WTC11 (cell line): ENCODE measurements around the gene MRPL24. TPM values are rescaled to one million over a fixed set of nuclear protein-coding genes. Genes with fewer than 3 reads are reported as not detected.
A peak's percentile ranks its signal among the peaks of the same experiment; 100 is the strongest.

Experiments
- ATF1 ChIP-seq: sonication (generic); formaldehyde crosslinking; IDR thresholded peaks from 2 replicates; pipeline ENCODE4 v1.8.1; 2023; ENCODE audit warnings: mild to moderate bottlenecking, moderate library complexity, missing genetic modification reagents
- GABPB1 ChIP-seq: sonication (generic); formaldehyde crosslinking; IDR thresholded peaks from 2 replicates; pipeline ENCODE4 v1.8.1; 2023; ENCODE audit warnings: mild to moderate bottlenecking, missing genetic modification reagents
- MYBL2 ChIP-seq: sonication (generic); formaldehyde crosslinking; IDR thresholded peaks from 2 replicates; pipeline ENCODE4 v1.8.1; 2023; ENCODE audit warnings: mild to moderate bottlenecking, moderate library complexity, missing genetic modification reagents
- NFYB ChIP-seq: sonication (generic); formaldehyde crosslinking; conservative IDR thresholded peaks from 2 replicates; pipeline ENCODE4 v1.8.0; 2022; ENCODE audit warnings: low read depth, missing genetic modification reagents
- NR1H2 ChIP-seq: sonication (generic); formaldehyde crosslinking; IDR thresholded peaks from 2 replicates; pipeline ENCODE4 v1.9.0; 2021; ENCODE audit warnings: mild to moderate bottlenecking, moderate library complexity, missing genetic modification reagents
- TCF7 ChIP-seq: sonication (generic); formaldehyde crosslinking; IDR thresholded peaks from 2 replicates; pipeline ENCODE4 v1.8.0; 2022; ENCODE audit warnings: mild to moderate bottlenecking, low read depth, missing genetic modification reagents, moderate library complexity
- TEAD1 ChIP-seq: sonication (generic); formaldehyde crosslinking; IDR thresholded peaks from 2 replicates; pipeline ENCODE4 v1.8.0; 2022; ENCODE audit warnings: mild to moderate bottlenecking, missing genetic modification reagents
- TP53 ChIP-seq: sonication (generic); formaldehyde crosslinking; IDR thresholded peaks from 2 replicates; pipeline ENCODE4 v1.8.1; 2023; ENCODE audit warnings: mild to moderate bottlenecking, missing genetic modification reagents
- ZNF219 ChIP-seq: sonication (generic); formaldehyde crosslinking; IDR thresholded peaks from 2 replicates; pipeline ENCODE4 v1.8.0; 2023; ENCODE audit warnings: missing genetic modification reagents, mild to moderate bottlenecking, borderline replicate concordance
- total RNA-seq: library from RNA; stranded (reverse); gene quantifications from 3 replicates; pipeline ENCODE4 v1.2.3, GENCODE V29; 2021
- TF ChIP-seq, protein P1 (sequence below): sonication (generic); formaldehyde crosslinking; IDR thresholded peaks from 2 replicates; pipeline ENCODE4 v1.8.0; 2023; ENCODE audit warnings: missing genetic modification reagents, mild to moderate bottlenecking, borderline replicate concordance
- TF ChIP-seq, protein P2 (sequence below): sonication (generic); formaldehyde crosslinking; IDR thresholded peaks from 2 replicates; pipeline ENCODE4 v1.8.1; 2023; ENCODE audit warnings: mild to moderate bottlenecking, moderate library complexity, missing genetic modification reagents
- TF ChIP-seq, protein P3 (sequence below): sonication (generic); formaldehyde crosslinking; IDR thresholded peaks from 2 replicates; pipeline ENCODE4 v1.8.0; 2022; ENCODE audit warnings: mild to moderate bottlenecking, missing genetic modification reagents
- TF ChIP-seq, protein P4 (sequence below): sonication (generic); formaldehyde crosslinking; IDR thresholded peaks from 2 replicates; pipeline ENCODE4 v1.8.1; 2023; ENCODE audit warnings: mild to moderate bottlenecking, missing genetic modification reagents, moderate library complexity
- TF ChIP-seq, protein P5 (sequence below): sonication (generic); formaldehyde crosslinking; IDR thresholded peaks from 2 replicates; pipeline ENCODE4 v1.8.0; 2022; ENCODE audit warnings: missing genetic modification reagents
- TF ChIP-seq, protein P6 (sequence below): sonication (generic); formaldehyde crosslinking; IDR thresholded peaks from 2 replicates; pipeline ENCODE4 v1.8.1; 2023; ENCODE audit warnings: mild to moderate bottlenecking, missing genetic modification reagents, borderline replicate concordance
- TF ChIP-seq, protein P7 (sequence below): sonication (generic); formaldehyde crosslinking; IDR thresholded peaks from 2 replicates; pipeline ENCODE4 v1.8.0; 2022; ENCODE audit warnings: mild to moderate bottlenecking, missing genetic modification reagents
- TF ChIP-seq, protein P8 (sequence below): fragments of 250-450 bp; sonication (Bioruptor Pico); IDR thresholded peaks from 2 replicates; pipeline ENCODE4 v1.9.0; 2021; ENCODE audit warnings: mild to moderate bottlenecking

MRPL24 gene
- total RNA-seq, 1 experiment from 2014 or later, result 35.2 TPM

DNA sequence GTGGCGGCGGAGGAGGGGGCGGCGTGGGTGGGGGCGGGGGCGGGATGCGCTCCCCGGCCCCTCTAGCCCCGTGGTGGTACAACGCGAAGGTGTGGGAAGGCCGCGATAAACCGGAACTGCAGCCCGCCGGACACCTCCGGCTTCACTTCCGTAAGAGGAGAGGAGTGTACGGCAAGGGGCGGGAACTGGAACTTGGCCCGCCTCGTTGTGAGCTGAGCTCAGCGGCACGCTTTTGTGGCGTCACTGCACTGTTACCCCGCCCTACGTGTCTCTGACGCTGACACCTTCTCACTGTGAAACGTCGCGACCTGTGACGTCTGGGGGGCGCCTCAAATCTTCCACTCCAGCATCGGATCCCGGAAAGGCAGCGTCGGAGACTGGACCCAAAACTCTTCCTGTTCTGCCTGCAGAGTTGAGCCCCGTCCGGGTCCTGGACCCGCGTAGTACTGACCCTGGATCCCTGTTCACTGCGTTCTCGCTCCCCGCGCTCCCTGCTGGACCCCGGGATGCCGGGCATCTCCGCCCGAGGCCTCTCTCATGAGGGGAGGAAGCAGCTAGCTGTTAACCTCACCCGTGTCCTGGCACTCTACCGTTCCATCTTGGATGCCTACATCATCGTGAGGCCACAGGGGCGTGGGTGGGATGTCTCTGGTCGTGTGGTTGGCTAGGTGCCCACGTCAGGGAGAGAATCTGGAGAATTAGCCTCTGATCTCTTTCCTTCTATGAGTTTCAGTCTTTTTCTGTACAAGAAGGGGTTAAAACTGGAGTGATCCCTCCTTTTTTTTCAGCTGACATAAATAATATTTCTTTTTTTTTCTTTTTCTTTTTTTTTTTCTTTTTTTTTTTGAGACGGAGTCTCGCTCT lies 12.1 kb downstream of the MRPL24 start, which contains the start of gene ISG20L2 (continued):
- TF ChIP-seq MYBL2 (CRISPR knock-in tag), result no peak
- TF ChIP-seq TP53 (CRISPR knock-in tag), result no peak
- TF ChIP-seq, protein P1, sequence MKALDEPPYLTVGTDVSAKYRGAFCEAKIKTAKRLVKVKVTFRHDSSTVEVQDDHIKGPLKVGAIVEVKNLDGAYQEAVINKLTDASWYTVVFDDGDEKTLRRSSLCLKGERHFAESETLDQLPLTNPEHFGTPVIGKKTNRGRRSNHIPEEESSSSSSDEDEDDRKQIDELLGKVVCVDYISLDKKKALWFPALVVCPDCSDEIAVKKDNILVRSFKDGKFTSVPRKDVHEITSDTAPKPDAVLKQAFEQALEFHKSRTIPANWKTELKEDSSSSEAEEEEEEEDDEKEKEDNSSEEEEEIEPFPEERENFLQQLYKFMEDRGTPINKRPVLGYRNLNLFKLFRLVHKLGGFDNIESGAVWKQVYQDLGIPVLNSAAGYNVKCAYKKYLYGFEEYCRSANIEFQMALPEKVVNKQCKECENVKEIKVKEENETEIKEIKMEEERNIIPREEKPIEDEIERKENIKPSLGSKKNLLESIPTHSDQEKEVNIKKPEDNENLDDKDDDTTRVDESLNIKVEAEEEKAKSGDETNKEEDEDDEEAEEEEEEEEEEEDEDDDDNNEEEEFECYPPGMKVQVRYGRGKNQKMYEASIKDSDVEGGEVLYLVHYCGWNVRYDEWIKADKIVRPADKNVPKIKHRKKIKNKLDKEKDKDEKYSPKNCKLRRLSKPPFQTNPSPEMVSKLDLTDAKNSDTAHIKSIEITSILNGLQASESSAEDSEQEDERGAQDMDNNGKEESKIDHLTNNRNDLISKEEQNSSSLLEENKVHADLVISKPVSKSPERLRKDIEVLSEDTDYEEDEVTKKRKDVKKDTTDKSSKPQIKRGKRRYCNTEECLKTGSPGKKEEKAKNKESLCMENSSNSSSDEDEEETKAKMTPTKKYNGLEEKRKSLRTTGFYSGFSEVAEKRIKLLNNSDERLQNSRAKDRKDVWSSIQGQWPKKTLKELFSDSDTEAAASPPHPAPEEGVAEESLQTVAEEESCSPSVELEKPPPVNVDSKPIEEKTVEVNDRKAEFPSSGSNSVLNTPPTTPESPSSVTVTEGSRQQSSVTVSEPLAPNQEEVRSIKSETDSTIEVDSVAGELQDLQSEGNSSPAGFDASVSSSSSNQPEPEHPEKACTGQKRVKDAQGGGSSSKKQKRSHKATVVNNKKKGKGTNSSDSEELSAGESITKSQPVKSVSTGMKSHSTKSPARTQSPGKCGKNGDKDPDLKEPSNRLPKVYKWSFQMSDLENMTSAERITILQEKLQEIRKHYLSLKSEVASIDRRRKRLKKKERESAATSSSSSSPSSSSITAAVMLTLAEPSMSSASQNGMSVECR, result peak; percentile 2; the same call in 1 of the 2 replicates
- TF ChIP-seq NFYB, result 0 out of 2 replicates have a peak, but pooled peaks have one; percentile 21
- TF ChIP-seq, protein P2, sequence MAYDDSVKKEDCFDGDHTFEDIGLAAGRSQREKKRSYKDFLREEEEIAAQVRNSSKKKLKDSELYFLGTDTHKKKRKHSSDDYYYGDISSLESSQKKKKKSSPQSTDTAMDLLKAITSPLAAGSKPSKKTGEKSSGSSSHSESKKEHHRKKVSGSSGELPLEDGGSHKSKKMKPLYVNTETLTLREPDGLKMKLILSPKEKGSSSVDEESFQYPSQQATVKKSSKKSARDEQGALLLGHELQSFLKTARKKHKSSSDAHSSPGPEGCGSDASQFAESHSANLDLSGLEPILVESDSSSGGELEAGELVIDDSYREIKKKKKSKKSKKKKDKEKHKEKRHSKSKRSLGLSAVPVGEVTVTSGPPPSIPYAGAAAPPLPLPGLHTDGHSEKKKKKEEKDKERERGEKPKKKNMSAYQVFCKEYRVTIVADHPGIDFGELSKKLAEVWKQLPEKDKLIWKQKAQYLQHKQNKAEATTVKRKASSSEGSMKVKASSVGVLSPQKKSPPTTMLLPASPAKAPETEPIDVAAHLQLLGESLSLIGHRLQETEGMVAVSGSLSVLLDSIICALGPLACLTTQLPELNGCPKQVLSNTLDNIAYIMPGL (CRISPR knock-in tag), result no peak
- TF ChIP-seq, protein P3, sequence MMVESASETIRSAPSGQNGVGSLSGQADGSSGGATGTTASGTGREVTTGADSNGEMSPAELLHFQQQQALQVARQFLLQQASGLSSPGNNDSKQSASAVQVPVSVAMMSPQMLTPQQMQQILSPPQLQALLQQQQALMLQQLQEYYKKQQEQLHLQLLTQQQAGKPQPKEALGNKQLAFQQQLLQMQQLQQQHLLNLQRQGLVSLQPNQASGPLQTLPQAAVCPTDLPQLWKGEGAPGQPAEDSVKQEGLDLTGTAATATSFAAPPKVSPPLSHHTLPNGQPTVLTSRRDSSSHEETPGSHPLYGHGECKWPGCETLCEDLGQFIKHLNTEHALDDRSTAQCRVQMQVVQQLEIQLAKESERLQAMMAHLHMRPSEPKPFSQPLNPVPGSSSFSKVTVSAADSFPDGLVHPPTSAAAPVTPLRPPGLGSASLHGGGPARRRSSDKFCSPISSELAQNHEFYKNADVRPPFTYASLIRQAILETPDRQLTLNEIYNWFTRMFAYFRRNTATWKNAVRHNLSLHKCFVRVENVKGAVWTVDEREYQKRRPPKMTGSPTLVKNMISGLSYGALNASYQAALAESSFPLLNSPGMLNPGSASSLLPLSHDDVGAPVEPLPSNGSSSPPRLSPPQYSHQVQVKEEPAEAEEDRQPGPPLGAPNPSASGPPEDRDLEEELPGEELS (CRISPR knock-in tag), result no peak
- TF ChIP-seq, protein P4, sequence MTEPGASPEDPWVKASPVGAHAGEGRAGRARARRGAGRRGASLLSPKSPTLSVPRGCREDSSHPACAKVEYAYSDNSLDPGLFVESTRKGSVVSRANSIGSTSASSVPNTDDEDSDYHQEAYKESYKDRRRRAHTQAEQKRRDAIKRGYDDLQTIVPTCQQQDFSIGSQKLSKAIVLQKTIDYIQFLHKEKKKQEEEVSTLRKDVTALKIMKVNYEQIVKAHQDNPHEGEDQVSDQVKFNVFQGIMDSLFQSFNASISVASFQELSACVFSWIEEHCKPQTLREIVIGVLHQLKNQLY, result no peak
- TF ChIP-seq, protein P5, sequence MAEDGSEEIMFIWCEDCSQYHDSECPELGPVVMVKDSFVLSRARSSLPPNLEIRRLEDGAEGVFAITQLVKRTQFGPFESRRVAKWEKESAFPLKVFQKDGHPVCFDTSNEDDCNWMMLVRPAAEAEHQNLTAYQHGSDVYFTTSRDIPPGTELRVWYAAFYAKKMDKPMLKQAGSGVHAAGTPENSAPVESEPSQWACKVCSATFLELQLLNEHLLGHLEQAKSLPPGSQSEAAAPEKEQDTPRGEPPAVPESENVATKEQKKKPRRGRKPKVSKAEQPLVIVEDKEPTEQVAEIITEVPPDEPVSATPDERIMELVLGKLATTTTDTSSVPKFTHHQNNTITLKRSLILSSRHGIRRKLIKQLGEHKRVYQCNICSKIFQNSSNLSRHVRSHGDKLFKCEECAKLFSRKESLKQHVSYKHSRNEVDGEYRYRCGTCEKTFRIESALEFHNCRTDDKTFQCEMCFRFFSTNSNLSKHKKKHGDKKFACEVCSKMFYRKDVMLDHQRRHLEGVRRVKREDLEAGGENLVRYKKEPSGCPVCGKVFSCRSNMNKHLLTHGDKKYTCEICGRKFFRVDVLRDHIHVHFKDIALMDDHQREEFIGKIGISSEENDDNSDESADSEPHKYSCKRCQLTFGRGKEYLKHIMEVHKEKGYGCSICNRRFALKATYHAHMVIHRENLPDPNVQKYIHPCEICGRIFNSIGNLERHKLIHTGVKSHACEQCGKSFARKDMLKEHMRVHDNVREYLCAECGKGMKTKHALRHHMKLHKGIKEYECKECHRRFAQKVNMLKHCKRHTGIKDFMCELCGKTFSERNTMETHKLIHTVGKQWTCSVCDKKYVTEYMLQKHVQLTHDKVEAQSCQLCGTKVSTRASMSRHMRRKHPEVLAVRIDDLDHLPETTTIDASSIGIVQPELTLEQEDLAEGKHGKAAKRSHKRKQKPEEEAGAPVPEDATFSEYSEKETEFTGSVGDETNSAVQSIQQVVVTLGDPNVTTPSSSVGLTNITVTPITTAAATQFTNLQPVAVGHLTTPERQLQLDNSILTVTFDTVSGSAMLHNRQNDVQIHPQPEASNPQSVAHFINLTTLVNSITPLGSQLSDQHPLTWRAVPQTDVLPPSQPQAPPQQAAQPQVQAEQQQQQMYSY (CRISPR knock-in tag), result no peak
- TF ChIP-seq ZNF219, result no peak
- TF ChIP-seq NR1H2, result no peak
- TF ChIP-seq, protein P6, sequence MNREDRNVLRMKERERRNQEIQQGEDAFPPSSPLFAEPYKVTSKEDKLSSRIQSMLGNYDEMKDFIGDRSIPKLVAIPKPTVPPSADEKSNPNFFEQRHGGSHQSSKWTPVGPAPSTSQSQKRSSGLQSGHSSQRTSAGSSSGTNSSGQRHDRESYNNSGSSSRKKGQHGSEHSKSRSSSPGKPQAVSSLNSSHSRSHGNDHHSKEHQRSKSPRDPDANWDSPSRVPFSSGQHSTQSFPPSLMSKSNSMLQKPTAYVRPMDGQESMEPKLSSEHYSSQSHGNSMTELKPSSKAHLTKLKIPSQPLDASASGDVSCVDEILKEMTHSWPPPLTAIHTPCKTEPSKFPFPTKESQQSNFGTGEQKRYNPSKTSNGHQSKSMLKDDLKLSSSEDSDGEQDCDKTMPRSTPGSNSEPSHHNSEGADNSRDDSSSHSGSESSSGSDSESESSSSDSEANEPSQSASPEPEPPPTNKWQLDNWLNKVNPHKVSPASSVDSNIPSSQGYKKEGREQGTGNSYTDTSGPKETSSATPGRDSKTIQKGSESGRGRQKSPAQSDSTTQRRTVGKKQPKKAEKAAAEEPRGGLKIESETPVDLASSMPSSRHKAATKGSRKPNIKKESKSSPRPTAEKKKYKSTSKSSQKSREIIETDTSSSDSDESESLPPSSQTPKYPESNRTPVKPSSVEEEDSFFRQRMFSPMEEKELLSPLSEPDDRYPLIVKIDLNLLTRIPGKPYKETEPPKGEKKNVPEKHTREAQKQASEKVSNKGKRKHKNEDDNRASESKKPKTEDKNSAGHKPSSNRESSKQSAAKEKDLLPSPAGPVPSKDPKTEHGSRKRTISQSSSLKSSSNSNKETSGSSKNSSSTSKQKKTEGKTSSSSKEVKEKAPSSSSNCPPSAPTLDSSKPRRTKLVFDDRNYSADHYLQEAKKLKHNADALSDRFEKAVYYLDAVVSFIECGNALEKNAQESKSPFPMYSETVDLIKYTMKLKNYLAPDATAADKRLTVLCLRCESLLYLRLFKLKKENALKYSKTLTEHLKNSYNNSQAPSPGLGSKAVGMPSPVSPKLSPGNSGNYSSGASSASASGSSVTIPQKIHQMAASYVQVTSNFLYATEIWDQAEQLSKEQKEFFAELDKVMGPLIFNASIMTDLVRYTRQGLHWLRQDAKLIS (CRISPR knock-in tag), result no peak
- TF ChIP-seq, protein P7, sequence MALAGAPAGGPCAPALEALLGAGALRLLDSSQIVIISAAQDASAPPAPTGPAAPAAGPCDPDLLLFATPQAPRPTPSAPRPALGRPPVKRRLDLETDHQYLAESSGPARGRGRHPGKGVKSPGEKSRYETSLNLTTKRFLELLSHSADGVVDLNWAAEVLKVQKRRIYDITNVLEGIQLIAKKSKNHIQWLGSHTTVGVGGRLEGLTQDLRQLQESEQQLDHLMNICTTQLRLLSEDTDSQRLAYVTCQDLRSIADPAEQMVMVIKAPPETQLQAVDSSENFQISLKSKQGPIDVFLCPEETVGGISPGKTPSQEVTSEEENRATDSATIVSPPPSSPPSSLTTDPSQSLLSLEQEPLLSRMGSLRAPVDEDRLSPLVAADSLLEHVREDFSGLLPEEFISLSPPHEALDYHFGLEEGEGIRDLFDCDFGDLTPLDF (CRISPR knock-in tag), result no peak
- no peak for TF ChIP-seq TCF7 (CRISPR knock-in tag)
- no peak for TF ChIP-seq ATF1
- TF ChIP-seq GABPB1 (CRISPR knock-in tag), result peak; percentile 56; the same call in 1 of the 2 replicates
- TF ChIP-seq TEAD1 (CRISPR knock-in tag), result no peak
- TF ChIP-seq, protein P8, sequence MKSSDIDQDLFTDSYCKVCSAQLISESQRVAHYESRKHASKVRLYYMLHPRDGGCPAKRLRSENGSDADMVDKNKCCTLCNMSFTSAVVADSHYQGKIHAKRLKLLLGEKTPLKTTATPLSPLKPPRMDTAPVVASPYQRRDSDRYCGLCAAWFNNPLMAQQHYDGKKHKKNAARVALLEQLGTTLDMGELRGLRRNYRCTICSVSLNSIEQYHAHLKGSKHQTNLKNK, result no peak
